ENCODE measurements around the gene PATE3.

PATE3 gene

DNA sequence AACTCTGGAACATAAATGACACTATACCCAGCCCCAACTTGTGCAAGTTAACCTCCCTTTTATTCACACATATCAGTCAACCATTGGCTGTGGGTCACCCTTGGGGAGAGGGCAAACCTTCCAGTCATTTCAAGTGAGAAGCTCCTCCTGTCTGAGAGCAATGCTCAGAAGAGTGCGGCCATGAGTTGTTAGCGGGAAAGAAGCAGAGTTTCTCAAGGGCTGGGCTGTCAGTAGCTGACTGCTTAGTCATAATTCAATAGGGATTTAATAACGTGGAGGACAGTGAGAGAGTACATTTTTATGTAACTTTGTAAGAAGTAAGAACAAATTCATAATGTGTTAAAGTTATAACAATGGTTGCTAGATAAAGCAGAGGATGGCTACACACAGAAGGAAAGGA is 14.4 kb upstream of the PATE3 start:
- Histone ChIP-seq H3K9ac (ENCODE audit: low read length) (no peak overlapping the region), H3K27ac (ENCODE audit: low read depth, low read length) (no peak overlapping the region), H3K36me3 (ENCODE audit: control insufficient read depth, insufficient read depth, low read length) (no peaks in the 10 kb centered on the region), H3K4me1 (ENCODE audit: control insufficient read depth, insufficient read depth, low read length) (no peaks in the 10 kb centered on the region), H3K4me3 (ENCODE audit: low read length) (no peak overlapping the region), H3K27me3 (ENCODE audit: control insufficient read depth, insufficient read depth, low read length) (no peaks in the 10 kb centered on the region)

DNA sequence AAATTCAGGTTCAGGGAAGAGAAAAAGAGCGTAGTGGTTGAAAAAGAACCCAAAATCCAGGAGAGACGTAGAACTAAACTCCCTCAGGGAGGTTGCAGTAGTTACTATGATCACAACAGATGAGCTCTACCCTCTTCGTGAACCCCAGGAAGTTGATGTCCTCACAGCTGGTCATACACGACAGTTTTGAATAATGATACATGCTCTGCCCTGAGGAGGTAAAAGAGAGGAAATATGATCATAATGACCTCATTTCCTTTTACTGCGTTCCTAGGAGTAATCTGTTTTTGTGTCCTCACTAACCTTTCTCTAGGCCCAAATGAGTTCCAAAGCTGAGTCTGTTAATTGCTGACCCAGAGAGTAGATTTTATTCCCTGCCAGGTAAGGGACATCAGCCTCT is 10.6 kb upstream of the PATE3 start:
- Histone ChIP-seq H3K9ac (ENCODE audit: low read length) (no peak overlapping the region), H3K27me3 (ENCODE audit: control insufficient read depth, insufficient read depth, low read length) (no peaks in the 10 kb centered on the region), H3K4me1 (ENCODE audit: control insufficient read depth, insufficient read depth, low read length) (no peaks in the 10 kb centered on the region), H3K36me3 (ENCODE audit: control insufficient read depth, insufficient read depth, low read length) (no peaks in the 10 kb centered on the region), H3K27ac (ENCODE audit: low read depth, low read length) (no peak overlapping the region), H3K4me3 (ENCODE audit: low read length) (no peak overlapping the region)

DNA sequence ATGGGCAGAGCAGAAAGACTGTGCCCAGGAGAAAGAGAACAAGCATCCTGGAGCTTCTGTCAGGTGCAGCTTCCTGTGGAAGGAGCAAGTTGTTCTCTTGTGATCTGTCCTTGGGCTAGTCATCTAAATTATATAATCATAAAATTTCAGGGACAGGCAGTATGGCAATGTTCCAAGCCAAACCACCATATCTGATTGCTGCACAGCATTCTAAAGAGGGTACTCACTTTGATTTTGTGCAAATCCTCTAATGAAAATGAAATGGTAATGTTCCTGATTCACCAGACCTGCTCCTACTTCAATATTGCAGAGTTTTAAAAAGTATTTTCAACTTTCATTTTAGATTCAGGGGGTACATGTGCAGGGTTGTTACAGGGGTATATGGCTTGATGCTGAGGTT is 9.2 kb upstream of the PATE3 start, which contains the start of gene PATE2:
Gene PATE2, minus strand, starts transcription at position 101 of the 400 bp plus-strand sequence. Its CDS starts 55 bp downstream, at position 46.
- no peaks in the 10 kb centered on the region for H3K4me1 ChIP-seq (ENCODE audit: control insufficient read depth, insufficient read depth, low read length)
- no peaks in the 10 kb centered on the region for H3K27me3 ChIP-seq (ENCODE audit: control insufficient read depth, insufficient read depth, low read length)
- no peak within 1 kb of the TSS for H3K4me3 ChIP-seq (ENCODE audit: low read length)
- H3K36me3 ChIP-seq (ENCODE audit: control insufficient read depth, insufficient read depth, low read length) = no peaks in the 10 kb centered on the region
- no peak within 1 kb of the TSS for H3K9ac ChIP-seq (ENCODE audit: low read length)
- H3K27ac ChIP-seq (ENCODE audit: low read depth, low read length) = no peak within 1 kb of the TSS

DNA sequence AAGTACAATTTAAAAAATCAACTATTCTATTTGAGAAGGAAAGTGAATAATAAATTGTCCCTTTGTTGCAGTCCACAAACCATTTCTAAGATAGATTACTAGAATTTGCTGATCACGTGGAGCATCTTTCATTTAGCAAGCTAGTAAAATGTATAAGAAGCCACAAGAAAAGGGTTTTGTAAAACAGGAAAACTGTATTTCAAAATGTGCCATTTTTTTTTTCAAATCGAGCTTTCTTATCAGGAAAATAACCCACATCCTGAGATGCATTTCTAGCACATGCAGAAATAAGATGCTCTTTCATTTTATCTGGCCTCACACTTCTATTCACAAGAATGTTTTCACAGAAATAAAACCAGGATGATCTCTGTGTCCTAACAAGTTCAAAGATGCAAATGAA is 3.2 kb upstream of the PATE3 start:
- Histone ChIP-seq H3K4me1 (ENCODE audit: control insufficient read depth, insufficient read depth, low read length) (no peaks in the 10 kb centered on the region), H3K27ac (ENCODE audit: low read depth, low read length) (no peak overlapping the region), H3K4me3 (ENCODE audit: low read length) (no peak overlapping the region), H3K36me3 (ENCODE audit: control insufficient read depth, insufficient read depth, low read length) (no peaks in the 10 kb centered on the region), H3K27me3 (ENCODE audit: control insufficient read depth, insufficient read depth, low read length) (no peaks in the 10 kb centered on the region), H3K9ac (ENCODE audit: low read length) (no peak overlapping the region)

DNA sequence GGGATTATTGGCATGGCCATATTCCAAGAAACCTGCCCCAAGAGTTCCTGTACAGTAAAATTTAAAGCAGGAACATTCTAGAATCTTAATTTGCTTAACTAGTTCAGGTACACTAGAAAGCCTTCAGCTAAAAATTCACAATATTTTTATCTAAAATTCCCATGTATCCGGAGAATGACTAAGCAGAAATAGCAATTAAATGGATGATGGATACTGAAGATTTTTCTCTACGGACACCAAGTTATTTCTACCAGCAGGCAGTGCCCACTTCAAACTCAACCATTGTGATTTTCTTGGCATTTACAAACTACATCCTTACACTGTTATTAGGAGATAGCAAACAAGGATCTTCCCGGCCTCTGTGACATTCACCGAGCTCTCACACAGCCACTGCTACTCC is 2.9 kb downstream of the PATE3 start:
- Histone ChIP-seq H3K27me3 (ENCODE audit: control insufficient read depth, insufficient read depth, low read length) (no peaks in the 10 kb centered on the region), H3K9ac (ENCODE audit: low read length) (no peak overlapping the region), H3K36me3 (ENCODE audit: control insufficient read depth, insufficient read depth, low read length) (no peaks in the 10 kb centered on the region), H3K4me3 (ENCODE audit: low read length) (no peak overlapping the region), H3K4me1 (ENCODE audit: control insufficient read depth, insufficient read depth, low read length) (no peaks in the 10 kb centered on the region), H3K27ac (ENCODE audit: low read depth, low read length) (no peak overlapping the region)

DNA sequence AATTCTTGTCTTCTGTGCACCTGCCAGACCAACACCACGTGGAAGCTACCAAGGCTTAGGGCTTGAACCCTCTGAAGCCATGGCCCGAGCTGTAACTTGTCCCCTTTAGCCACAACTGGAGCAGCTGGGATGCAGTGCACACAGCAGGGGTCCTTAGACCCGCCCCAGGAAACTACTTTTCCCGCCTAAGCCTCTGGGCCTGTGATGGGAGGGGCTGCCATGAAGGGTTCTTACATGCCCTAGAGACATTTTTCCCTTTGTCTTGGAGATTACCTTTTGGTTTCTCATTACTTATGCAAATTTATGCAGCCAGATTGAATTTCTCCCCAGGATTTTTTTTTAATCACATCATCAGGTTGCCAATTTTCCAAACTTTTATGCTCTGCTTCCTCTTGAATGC is 9.7 kb downstream of the PATE3 start:
- no peaks in the 10 kb centered on the region for H3K4me1 ChIP-seq (ENCODE audit: control insufficient read depth, insufficient read depth, low read length)
- H3K9ac ChIP-seq (ENCODE audit: low read length) = no peak overlapping the region
- no peaks in the 10 kb centered on the region for H3K36me3 ChIP-seq (ENCODE audit: control insufficient read depth, insufficient read depth, low read length)
- H3K27ac ChIP-seq (ENCODE audit: low read depth, low read length) = no peak overlapping the region
- H3K4me3 ChIP-seq (ENCODE audit: low read length) = no peak overlapping the region
- no peaks in the 10 kb centered on the region for H3K27me3 ChIP-seq (ENCODE audit: control insufficient read depth, insufficient read depth, low read length)

DNA sequence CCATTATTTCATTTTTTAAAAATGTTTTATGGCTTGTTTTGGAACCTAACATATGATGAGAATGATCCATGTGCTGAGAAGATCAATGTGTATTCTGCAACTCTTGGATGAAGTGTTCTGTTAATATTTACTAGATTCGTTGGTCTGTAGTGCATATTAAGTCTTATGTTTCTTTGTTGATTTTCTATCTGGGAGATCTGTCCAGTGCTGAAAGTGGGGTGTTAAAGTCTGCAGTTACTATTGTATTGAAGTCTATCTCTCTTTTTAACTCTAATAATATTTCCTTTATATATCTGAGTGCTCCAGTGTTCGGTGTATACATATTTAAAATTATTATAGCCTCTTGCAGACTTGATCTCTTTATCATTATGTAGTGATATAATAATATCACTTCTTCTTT is 11.9 kb downstream of the PATE3 start:
- Histone ChIP-seq H3K36me3 (ENCODE audit: control insufficient read depth, insufficient read depth, low read length) (no peaks in the 10 kb centered on the region), H3K27me3 (ENCODE audit: control insufficient read depth, insufficient read depth, low read length) (no peaks in the 10 kb centered on the region), H3K4me1 (ENCODE audit: control insufficient read depth, insufficient read depth, low read length) (no peaks in the 10 kb centered on the region), H3K27ac (ENCODE audit: low read depth, low read length) (no peak overlapping the region), H3K4me3 (ENCODE audit: low read length) (no peak overlapping the region), H3K9ac (ENCODE audit: low read length) (no peak overlapping the region)

DNA sequence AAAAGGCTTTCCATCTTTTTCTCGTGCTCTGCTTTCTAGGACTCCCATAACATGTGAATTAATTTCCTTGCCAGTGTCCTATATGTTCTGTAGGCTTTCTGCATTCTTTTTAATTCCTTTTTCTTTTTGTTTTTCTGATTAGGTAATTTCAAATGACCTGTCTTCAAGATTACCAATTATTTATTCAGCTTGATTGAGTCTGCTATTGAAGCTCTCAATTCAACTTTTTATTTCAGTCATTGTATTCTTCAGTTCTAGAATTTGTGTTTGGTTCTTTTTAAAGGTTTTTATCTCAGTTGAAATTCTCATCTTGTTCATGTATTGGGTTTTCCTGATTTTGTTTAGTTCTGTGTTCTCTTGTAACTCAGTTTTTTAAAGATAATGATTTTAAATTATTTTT is 14.5 kb downstream of the PATE3 start:
- Histone ChIP-seq H3K27ac (ENCODE audit: low read depth, low read length) (no peak overlapping the region), H3K9ac (ENCODE audit: low read length) (no peak overlapping the region), H3K36me3 (ENCODE audit: control insufficient read depth, insufficient read depth, low read length) (no peaks in the 10 kb centered on the region), H3K4me3 (ENCODE audit: low read length) (no peak overlapping the region), H3K4me1 (ENCODE audit: control insufficient read depth, insufficient read depth, low read length) (no peaks in the 10 kb centered on the region), H3K27me3 (ENCODE audit: control insufficient read depth, insufficient read depth, low read length) (no peaks in the 10 kb centered on the region)

DNA sequence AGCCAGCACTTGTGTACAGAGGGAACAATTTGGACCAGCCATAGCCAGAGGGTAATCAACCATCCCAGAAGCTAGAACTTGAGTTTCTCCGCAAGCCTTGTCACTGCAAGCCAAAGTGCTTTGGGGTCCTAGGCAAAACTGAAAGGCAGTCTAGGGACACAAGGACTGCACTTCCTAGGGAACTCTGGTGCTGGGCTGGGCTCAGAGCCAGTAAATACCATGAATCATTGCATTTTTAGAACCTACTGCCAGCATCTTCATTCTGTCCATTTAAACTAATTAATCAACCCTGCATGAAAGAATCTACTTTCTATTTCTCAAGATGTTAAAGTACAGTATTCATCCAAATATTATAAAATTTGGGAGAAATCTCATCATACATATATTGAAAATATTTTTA is 20.0 kb downstream of the PATE3 start:
- Histone ChIP-seq H3K36me3 (ENCODE audit: control insufficient read depth, insufficient read depth, low read length) (no peaks in the 10 kb centered on the region), H3K9ac (ENCODE audit: low read length) (no peak overlapping the region), H3K27me3 (ENCODE audit: control insufficient read depth, insufficient read depth, low read length) (no peaks in the 10 kb centered on the region), H3K27ac (ENCODE audit: low read depth, low read length) (no peak overlapping the region), H3K4me1 (ENCODE audit: control insufficient read depth, insufficient read depth, low read length) (no peaks in the 10 kb centered on the region), H3K4me3 (ENCODE audit: low read length) (no peak overlapping the region)

DNA sequence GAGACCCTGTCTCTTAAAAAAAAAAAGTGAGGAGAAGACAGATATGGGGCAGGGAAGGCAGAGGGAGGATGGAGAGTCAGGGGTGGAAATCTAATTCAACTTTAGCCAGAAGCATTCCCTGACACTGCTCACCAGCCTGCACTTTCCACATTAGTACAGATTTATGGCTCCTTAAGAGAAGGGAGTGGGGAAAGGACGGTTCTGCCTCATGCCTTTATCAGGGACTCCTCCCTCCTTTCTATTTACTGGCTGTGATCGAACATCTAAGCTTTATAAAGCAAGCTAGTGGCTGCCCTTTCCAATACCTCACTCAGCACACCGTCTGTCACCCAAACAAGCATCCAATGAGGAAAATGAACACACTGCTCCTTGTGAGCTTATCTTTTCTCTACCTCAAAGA is 45.1 kb downstream of the PATE3 start, which contains the start of gene PATE4:
Gene PATE4, plus strand, starts transcription at position 301 of the 400 bp plus-strand sequence. Its CDS starts 44 bp downstream, at position 345.
- Histone ChIP-seq H3K9ac (ENCODE audit: low read length) (no peak within 1 kb of the TSS), H3K4me1 (ENCODE audit: control insufficient read depth, insufficient read depth, low read length) (no peaks in the 10 kb centered on the region), H3K27me3 (ENCODE audit: control insufficient read depth, insufficient read depth, low read length) (no peaks in the 10 kb centered on the region), H3K36me3 (ENCODE audit: control insufficient read depth, insufficient read depth, low read length) (no peaks in the 10 kb centered on the region), H3K27ac (ENCODE audit: low read depth, low read length) (no peak within 1 kb of the TSS), H3K4me3 (ENCODE audit: low read length) (no peak within 1 kb of the TSS)

DNA sequence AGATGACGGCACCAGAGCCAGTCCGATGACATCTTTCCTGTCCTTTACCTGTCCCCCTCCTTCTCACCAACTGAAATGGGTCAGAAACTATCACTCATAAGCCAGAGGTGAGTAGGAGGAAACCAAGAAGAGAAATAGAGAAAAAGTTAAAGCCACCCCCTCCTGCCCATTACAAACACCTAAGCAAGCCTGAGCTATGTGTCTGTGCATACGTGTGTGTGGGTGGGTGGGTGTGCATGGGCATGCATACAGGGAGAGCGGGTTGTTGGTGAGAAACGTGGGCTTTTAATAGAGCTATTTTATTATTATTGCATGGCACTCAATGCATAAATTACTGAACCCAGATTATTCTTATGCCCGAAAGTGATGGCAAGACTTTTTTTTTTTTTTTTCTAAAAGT is 47.8 kb downstream of the PATE3 start:
- Histone ChIP-seq H3K27ac (ENCODE audit: low read depth, low read length) (no peak overlapping the region), H3K27me3 (ENCODE audit: control insufficient read depth, insufficient read depth, low read length) (no peaks in the 10 kb centered on the region), H3K4me3 (ENCODE audit: low read length) (no peak overlapping the region), H3K36me3 (ENCODE audit: control insufficient read depth, insufficient read depth, low read length) (no peaks in the 10 kb centered on the region), H3K9ac (ENCODE audit: low read length) (no peak overlapping the region), H3K4me1 (ENCODE audit: control insufficient read depth, insufficient read depth, low read length) (no peaks in the 10 kb centered on the region)

Measured in rectal smooth muscle tissue (tissue), 1 donor.